ENCODE measurements around the gene CHST11. TPM values are rescaled to one million over a fixed set of nuclear protein-coding genes. Genes with fewer than 3 reads are reported as not detected.

Gene CHST11
- total RNA-seq, 1 experiment from 2014 or later = 6.7 TPM

GRCh38 chr12:104494137-104494792, 37.5 kb downstream of the CHST11 start:
- H3K56ac ChIP-seq (ENCODE audit: insufficient read length, low read depth, low read length) = no peak overlapping the region
- H3K9me3 Mint-ChIP-seq = no peaks in the 10 kb centered on the region
- H3K4me1 Mint-ChIP-seq = peaks cover 2 to 7% of the 10 kb centered on the region in 2 experiments
- no peak overlapping the region for H2BK120ac ChIP-seq (ENCODE audit: low read depth, low read length, poor library complexity, severe bottlenecking)
- H2AFZ ChIP-seq (ENCODE audit: low read length) = no peak overlapping the region
- H4K8ac ChIP-seq (replicated peaks; ENCODE audit: insufficient read length, low read depth, low read length) = no peak overlapping the region
- H3K27ac Mint-ChIP-seq = peak overlapping the region in 1 of 3 experiments; percentile 23; a peak in 2 of 7 replicates
- no peak for DNase-seq
- no peak overlapping the region for H3K23ac ChIP-seq (ENCODE audit: insufficient read length, low read depth, low read length)
- no peak overlapping the region for H3T11ph ChIP-seq (ENCODE audit: low read length)
- H3K27ac ChIP-seq (ENCODE audit: insufficient read length, low read depth, low read length) = no peak overlapping the region
- H3K36me3 Mint-ChIP-seq (ENCODE audit: insufficient read depth in 1 of 3, low read depth in 3 of 3) = no peaks in the 10 kb centered on the region; a peak in 1 of 7 replicates
- no peak overlapping the region for H4K91ac ChIP-seq (ENCODE audit: insufficient read length, low read depth, low read length)
- no peaks in the 10 kb centered on the region for H4K20me1 ChIP-seq (ENCODE audit: control insufficient read depth, insufficient read depth, insufficient read length)
- H3K4ac ChIP-seq (ENCODE audit: low read depth, low read length) = no peak overlapping the region
- TF ChIP-seq CTCF (conservative IDR thresholded peaks at IDR 0.05) = no peak
- no peak overlapping the region for H2BK15ac ChIP-seq (ENCODE audit: low read depth, low read length)
- no peak overlapping the region for H3K18ac ChIP-seq (ENCODE audit: insufficient read length, low read depth, low read length)
- WGBS (ENCODE audit: extremely low coverage, insufficient read length, low lambda C conversion rate) = no CpG with 5 or more reads among the region's 13 CpGs
- H3K14ac ChIP-seq (ENCODE audit: insufficient read depth, low read length) = no peak overlapping the region
- H3K9ac ChIP-seq (ENCODE audit: extremely low read depth, insufficient read length, low read length) = no peak overlapping the region
- H3K4me3 Mint-ChIP-seq = no peak overlapping the region
- no peaks in the 10 kb centered on the region for H3K79me1 ChIP-seq (ENCODE audit: insufficient read depth, low read depth, low read length, poor library complexity, severe bottlenecking)
- H3K27me3 Mint-ChIP-seq (ENCODE audit: low read depth) = no peaks in the 10 kb centered on the region; the same call in 1 of the 2 replicates
- H2BK5ac ChIP-seq (ENCODE audit: insufficient read length, low read length) = no peak overlapping the region
- no peak overlapping the region for H2BK20ac ChIP-seq (ENCODE audit: low read depth, low read length, poor library complexity, severe bottlenecking)
- H3K27me3 ChIP-seq (ENCODE audit: insufficient read depth, low read length) = no peaks in the 10 kb centered on the region
- no peak overlapping the region for H3K4me2 ChIP-seq (ENCODE audit: insufficient read depth, insufficient read length, low read length)
- H2AK5ac ChIP-seq (ENCODE audit: insufficient read length, low read length) = no peak overlapping the region
- H3K4me1 ChIP-seq (ENCODE audit: insufficient read depth, low read length) = no peaks in the 10 kb centered on the region
- 0 out of 2 replicates have a peak, but pooled peaks cover 2% of the 10 kb centered on the region for H3K79me2 ChIP-seq (ENCODE audit: insufficient read depth, low read length)
- no peaks in the 10 kb centered on the region for H3K23me2 ChIP-seq (ENCODE audit: insufficient read length, low read depth, low read length, poor library complexity, severe bottlenecking)
- no peaks in the 10 kb centered on the region for H3K9me3 ChIP-seq (ENCODE audit: control insufficient read depth, low read depth, low read length)
- no peak overlapping the region for H2BK12ac ChIP-seq (ENCODE audit: insufficient read length, low read depth, low read length)
- H4K5ac ChIP-seq (ENCODE audit: insufficient read length, low read depth, low read length) = no peak overlapping the region
